A549 (cell line): ENCODE data around the gene SEC22C.

Experiments used
- CTCF ChIP-seq: fragments of >200 bp; sonication (Bioruptor Twin); formaldehyde crosslinking; IDR thresholded peaks from 3 replicates; pipeline ENCODE4 v1.5.1; 2016
- ELK1 ChIP-seq: fragments of 150-350 bp; IDR thresholded peaks from 2 replicates; pipeline ENCODE4 v1.6.1; 2014; ENCODE audit warnings: low read depth, mild to moderate bottlenecking, low read length
- KDM1A ChIP-seq: fragments of 200-600 bp; sonication (generic); IDR thresholded peaks from 2 replicates; pipeline ENCODE4 v1.6.1; 2016; ENCODE audit warnings: low read depth, mild to moderate bottlenecking
- NPAS2 ChIP-seq: fragments of 250-450 bp; sonication (Bioruptor Pico); IDR thresholded peaks from 2 replicates; pipeline ENCODE4 v1.8.0; 2022; ENCODE audit warnings: mild to moderate bottlenecking, moderate library complexity, borderline replicate concordance
- POLR2A ChIP-seq: IDR thresholded peaks from 2 replicates; pipeline ENCODE4 v1.6.1; 2012; ENCODE audit warnings: mild to moderate bottlenecking, low read length
- POLR2AphosphoS2 ChIP-seq: conservative IDR thresholded peaks from 2 replicates; pipeline ENCODE4 v1.6.1; 2012; ENCODE audit warnings: low read length, improper control_type of control experiment, inconsistent platforms
- RCOR1 ChIP-seq: fragments of 150-350 bp; IDR thresholded peaks from 2 replicates; pipeline ENCODE4 v1.6.1; 2014; ENCODE audit warnings: antibody characterized with exemption, low read length, low read depth
- RNF2 ChIP-seq: fragments of 200-600 bp; sonication (generic); IDR thresholded peaks from 2 replicates; pipeline ENCODE4 v1.6.1; 2016; ENCODE audit warnings: low read depth, mild to moderate bottlenecking, antibody characterized with exemption, moderate library complexity, borderline replicate concordance
- ZFP36 ChIP-seq: fragments of 450-650 bp; IDR thresholded peaks from 2 replicates; pipeline ENCODE4 v1.6.1; 2014; ENCODE audit warnings: borderline replicate concordance; ENCODE audit not compliant: partially characterized antibody
- ZNF302 ChIP-seq: fragments of 250-450 bp; sonication (Bioruptor Pico); IDR thresholded peaks from 2 replicates; pipeline ENCODE4 v1.9.0; 2021; ENCODE audit warnings: inconsistent platforms, mild to moderate bottlenecking, moderate library complexity

- TF ChIP-seq POLR2A (no peak), CTCF (no peak), NPAS2 (CRISPR knock-in tag) (no peak), POLR2AphosphoS2 (no peak), RNF2 (no peak), ZFP36 (no peak), ELK1 (no peak), RCOR1 (no peak), ZNF302 (CRISPR knock-in tag) (no peak), KDM1A (no peak)
These were observed 76.5 kb downstream of the SEC22C start for GRCh38 chr3:42505128-42505848.
